KG1 (cell line): Measurements from ENCODE around the gene P2RX2.

Experiments
- DNase-seq: peaks from one replicate; lab custom pipeline; 2025; lab: John Stamatoyannopoulos, UW

P2RX2 gene

DNA sequence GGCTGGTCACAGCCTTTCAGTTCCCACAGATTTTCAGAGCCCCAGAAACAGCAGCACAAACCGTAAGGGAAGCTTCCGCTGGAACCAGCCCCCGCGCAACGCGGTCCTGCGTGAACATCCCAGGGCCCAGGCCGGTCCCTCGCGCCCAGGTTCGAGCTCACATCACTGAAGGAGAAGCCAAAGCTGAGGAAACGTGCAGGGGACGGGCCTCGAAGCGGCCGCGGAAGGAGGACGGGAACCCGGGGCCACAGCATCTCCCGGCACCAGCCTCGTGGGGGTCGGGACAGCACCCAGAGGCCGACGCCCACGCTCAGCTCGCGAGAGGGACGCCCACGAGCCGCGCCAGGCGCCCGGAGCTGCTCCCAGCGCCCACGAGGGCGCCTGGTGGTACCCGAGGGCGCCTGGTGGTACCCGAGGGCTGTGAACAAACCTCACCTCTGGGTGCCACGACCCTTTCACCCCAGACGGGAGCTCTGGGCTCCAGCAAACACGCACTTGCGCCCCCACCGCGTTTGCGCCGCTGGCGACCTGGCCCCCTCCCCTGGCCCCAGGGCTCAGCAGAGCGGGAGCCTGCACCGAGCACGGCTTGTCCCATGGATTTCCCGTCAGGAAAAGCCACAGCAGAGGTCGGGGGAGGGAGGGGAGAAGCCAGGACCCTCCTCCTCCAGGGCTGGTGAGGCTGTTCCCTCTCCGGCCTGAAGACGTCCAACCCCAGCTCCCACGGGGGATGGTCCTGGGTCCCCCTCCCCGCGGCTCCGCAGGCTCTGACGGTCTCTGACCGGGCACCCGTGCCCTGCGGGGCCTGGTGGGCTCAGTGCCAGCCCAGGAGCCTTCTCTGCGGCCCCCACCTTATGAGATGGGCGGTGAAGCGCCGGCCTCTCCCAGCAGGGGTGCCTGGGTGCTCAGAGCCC, 15.1 kb upstream of the P2RX2 start:
- no peak for DNase-seq

DNA sequence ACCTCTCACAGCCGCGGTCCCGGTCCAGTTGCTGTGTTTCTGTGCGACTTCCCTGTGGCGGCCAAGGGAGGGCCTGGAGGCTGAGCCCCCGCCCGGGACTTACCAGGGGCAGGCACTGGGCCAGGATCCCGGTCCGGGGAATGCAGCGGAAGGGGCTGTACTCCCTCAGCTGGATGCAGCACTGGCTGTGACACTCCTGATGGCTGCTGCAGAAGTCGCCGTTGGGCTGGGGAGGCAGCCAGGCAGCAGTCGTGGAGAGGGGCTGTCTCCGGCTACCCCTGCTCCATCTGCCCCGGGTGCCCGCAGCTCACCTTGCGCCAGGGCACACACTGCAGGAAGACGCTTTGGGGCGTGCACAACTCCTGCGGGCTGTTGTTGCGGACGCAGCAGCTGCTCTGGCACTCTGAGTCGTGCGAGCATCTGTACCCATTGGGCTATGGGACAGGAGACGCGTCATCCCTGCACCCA, 14.4 kb upstream of the P2RX2 start:
- DNase-seq, result no peak

DNA sequence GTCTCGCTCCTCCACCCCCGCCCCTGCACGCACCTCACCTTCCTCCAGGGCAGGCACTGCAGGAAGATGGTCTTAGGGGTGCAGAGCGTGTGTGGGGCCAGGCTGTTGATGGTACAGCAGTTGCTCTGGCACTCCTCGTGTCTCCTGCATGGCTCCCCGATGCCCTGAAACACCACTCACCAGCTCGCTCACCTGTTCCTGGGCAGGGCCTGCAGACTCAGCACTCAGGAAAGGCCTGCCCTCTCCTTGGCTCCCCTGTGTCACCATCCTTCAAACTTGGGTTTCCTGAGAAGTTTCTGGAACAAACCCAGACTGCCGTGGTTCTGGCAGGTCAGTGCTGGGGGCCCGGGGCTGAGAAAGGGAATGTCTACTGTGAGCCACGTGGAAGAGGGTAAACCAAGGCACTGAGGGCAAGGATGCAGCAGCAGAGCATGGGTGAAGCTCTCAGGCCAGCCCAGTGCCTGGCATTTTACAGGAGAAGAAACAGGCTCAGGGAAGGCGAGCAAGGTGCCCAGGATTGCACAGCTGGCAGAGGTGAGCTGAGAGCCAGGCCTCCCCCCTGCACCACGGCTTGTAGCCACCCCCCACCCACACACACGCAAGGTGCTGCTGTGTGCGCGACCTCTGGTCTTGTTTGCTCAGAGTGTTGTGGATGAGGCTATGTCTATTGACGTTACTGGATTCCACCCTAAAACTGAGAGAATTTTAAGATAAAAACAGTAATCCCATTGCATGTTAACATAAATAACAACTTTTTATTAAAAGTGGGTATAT, 13.7 kb upstream of the P2RX2 start:
- no peak for DNase-seq

DNA sequence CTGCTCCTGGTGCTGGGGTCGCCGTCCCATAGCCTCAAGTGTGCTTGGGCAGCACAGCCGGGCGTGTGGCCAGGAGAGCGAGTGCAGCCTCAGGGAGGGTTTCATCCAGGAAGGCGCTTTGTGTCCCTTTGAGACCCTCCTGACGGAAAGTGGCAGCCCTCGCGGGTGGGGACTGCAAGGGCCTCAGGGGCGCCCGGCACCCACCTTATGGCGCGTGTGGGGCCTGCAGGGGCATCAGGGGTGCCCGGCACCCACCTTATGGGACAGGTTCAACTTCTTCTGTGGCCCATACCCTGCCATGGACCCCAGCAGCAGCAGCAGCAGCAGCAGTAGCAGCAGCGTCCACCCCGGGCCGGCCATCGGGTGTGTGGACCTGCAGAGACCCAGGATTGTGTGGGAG, 12.7 kb upstream of the P2RX2 start:
- DNase-seq, result no peak

DNA sequence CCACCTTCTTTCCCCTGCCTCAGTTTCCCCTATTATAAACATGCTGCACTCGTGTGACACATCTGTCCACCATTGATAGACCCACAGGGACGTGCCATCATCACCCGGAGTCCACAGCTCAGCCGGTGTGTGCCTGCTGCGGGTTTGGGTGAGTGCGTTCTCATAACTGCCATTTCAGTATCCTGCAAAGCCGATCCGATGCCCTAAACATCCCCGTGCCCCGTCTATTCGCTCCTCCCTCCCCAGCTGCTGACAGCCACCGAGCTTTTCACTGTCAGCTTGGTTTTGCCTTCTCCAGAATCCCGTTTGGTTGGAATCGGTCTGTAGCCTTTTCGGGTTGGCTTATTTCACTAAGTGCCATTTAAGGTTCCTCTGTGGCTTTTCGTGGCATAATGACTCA, 12.1 kb upstream of the P2RX2 start:
- DNase-seq, result no peak

DNA sequence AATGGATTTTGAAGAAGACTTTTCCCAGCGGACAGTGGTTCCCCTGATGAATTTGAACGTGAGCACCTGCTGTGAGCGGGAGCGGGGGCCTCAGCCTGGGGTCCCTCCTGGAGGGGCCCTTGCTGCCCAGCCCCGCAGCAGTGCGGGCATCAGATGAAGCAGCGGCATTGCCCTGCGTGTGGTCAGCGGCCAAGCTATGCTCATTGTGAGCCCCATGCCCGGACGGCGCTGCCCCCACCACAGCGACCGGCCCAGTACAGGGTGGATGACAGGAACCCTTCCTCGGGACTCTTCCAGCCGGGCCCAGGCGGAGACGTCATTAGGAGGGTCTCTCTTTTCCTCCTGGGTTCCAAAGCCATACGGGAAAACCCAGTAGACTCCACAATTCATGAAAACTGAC, 11.6 kb upstream of the P2RX2 start:
- DNase-seq, result no peak

- DNase-seq, result no peak
These were observed 10.1 kb upstream of the P2RX2 start for GRCh38 chr12:132608231-132609171.

DNA sequence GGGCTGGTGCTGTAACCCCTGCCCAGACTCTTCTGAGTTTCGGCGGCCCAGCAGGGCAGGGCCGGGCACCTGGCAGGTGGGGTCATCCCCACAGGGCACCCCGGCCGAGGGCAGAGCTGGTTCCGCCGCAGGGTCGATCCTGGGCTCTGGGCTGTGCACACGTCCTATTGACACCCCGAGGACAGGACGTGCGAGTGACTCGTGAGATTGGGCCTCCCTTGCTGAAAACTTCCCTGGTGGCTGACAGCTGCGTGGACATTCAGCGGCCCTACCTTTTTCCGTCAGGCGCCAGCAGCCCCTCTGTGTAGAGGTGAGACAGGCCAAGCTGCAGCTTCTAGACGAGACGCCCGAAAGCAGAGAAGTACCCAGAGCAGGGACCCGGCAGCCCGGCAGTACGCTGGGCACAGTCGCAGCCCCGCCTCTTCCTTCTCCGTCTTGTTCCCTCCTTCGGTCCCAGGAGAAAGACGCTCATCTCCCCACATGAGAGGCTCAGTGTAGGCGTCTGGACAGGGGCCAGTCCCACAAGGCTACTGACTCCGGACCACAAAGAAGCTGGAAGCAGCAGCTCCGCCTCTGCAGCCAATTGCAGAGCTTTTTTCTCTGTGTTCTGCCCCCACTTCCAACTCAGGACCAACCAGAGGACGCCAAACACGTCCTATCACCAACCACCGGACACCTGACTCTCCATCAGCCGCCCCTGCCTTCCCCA, 8.4 kb upstream of the P2RX2 start, which contains the start of gene LRCOL1:
Gene LRCOL1 (minus strand): TSS at position 532 of the 709 bp plus-strand sequence. CDS start 4,331 bp downstream, outside the sequence.
- DNase-seq, result no peak

- DNase-seq, result no peak
These were observed 7.5 kb upstream of the P2RX2 start for GRCh38 chr12:132610866-132611602.

DNA sequence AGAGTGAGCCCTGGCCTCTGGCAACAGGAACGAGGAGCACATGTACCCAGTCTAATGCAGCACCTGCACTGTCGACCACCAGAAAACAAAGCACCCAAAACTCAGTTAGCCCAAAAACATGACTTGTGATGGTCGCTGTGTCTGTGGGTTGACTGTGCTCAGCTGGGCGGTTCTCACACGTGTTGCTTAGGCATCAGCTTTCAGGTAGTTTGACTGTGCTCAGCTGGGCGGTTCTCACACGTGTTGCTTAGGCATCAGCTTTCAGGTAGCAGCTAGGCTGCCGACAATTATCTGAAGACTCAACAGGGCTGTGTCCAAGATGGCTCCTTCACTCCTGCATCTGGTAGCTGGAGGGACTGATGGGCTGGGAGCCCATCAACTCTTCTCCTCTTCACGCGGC, 7.0 kb upstream of the P2RX2 start:
- DNase-seq, result no peak

DNA sequence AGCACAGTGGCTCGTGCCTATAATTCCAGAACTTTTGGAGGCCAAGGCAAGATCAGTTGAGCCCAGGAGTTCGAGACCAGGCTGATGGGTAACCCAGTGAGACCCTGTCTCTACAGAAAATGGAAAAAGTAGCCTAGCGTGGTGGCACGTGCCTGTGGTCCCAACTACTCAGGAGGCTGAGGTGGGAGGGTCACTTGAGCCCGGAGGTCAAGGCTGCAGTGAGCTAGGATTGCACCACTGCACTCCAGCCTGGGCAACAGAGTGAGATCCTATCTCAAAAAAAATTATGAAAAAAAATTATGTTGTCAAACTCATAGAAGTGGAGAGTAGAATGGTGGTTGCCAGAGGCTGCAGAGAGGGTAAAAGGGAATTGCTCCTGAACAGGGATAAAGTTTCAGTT, 4.5 kb upstream of the P2RX2 start:
- DNase-seq, result no peak

DNA sequence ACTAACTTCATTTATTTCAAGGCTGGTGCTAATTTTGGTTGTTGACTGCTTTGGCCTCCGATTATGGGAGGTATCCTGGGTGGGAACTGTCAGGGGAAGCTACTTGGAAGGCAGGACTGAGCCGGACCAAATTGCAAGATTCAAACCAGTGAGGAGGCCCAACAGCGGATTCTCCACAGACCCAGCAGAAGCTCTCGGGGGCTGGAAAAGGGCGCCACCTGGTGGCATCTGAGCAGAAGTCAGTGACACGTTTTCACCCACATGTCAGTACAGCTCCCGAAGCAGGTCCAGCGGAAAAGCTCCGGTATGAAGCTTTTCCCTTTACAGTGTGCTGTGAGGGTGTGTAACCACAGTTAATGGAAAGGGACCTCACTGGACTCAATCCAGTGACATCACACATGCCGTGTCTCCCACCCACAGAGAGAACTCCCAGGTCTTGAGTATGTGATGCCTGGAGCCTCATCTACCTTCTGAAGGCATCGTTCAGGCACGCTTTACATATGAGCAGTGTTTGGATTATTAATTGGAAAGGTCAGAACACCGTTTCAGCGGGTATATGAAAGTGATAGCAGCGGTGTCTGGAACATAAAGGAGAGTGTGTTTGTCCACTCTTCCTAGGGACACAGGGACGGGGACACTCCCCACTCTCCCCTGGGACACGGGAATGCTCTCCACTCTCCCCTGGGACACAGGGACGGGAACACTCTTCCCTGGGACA, 3.6 kb upstream of the P2RX2 start:
- peak; percentile 72 for DNase-seq

GRCh38 chr12:132615579-132616038, 3.0 kb upstream of the P2RX2 start:
- no peak for DNase-seq

DNA sequence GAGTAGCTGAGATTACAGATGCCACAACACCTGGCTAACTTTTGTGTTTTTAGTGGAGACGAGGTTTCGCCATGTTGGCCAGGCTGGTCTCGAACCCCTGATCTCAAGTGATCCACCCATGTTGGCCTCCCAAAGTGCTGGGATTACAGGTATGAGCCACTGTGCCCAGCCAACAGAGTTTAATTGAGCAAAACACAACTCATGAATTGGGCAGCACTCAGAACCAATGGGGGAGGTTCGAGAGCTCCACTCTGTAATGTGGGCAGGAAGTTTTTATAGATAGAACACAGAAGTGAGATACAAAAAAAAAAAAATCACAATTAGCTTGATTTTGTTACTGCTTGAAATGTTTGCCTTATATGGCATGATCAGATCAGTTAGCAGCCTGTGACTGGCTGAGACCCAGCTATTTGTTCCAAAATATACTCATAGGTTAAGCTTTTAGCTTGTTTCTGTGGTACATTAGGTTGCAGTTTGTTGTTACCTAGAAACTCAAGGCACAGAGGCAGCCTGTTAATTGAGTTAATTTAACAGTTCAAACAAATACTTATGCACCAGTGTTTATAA, 1.4 kb upstream of the P2RX2 start:
- no peak for DNase-seq

GRCh38 chr12:132617822-132618682, 524 bp upstream of the P2RX2 start:
- no peak for DNase-seq

DNA sequence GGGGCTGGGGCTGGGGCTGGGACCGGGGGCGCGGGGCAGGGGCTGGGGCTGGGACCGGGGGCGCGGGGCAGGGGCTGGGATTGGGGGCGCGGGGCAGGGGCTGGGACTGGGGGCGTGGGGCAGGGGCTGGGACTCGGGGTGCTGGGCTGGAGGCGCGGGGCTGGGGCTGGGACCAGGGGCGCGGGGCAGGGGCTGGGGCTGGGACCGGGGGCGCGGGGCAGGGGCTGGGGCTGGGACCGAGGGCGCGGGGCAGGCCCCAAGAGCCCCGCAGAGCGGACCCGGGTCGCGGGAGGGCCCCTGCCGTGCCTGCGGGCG, 452 bp downstream of the P2RX2 start:
- no peak for DNase-seq

DNA sequence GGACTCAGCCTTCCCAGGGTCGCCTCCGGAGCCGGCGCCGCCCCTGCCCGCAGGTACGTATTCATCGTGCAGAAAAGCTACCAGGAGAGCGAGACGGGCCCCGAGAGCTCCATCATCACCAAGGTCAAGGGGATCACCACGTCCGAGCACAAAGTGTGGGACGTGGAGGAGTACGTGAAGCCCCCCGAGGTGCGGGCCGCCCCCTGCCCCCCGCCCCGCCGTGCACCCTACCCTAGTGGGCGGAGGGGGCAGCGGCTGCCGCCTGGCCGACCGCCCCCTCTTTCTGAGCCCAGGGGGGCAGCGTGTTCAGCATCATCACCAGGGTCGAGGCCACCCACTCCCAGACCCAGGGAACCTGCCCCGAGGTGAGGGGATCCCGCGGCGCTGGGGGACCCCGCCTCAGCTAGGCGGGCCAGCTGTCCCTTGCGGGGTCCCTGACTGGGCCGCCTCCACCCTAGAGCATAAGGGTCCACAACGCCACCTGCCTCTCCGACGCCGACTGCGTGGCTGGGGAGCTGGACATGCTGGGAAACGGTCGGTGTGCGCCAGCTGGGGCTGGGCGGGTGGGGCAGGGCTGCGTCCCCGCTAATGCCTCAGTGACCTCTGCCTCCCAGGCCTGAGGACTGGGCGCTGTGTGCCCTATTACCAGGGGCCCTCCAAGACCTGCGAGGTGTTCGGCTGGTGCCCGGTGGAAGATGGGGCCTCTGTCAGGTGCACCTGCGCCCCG, 973 bp downstream of the P2RX2 start:
- DNase-seq, result no peak
